ENCODE data around the gene BMF. TPM values are rescaled to one million over a fixed set of nuclear protein-coding genes. Genes with fewer than 3 reads are reported as not detected.

The BMF gene
- total and polyA plus RNA-seq, 4 donors, result 8.8 to 42.5 (median 11.1) TPM

DNA sequence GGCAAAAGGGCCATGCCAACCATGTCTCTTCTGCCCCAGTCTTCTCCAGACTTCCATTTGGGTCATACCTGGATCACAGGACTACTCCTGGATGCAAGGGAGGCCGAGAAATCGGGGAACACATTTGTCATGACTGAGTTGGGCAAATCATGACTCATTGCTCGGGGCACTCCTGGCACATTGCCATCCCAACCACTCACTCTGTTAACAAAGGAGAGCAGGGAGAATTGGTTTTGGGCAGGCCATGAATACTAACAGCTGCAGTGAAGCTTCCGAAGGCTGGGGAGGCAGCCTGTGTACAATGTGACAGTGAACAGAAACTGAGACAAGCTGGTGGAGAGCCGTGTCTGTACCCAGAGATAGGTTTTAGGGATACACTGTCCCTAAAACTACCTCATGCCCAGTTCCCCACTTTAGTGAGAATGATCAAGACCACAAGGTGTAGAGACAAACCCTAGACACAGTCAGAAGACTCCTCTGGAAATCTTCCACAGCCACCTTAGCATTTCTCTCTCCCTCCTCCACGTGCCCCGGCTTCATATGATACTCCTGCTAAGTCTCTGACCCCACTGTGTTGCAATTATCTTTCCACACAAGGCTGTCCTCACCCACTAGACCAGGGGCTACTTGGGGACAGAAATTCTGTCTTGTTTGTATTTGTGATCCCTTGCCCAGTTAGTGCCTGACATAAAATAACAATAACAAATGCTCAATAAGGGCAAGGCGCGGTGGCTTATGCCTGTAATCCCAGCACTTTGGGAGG lies 41.7 kb upstream of the BMF start:
- TF ChIP-seq, protein P1, sequence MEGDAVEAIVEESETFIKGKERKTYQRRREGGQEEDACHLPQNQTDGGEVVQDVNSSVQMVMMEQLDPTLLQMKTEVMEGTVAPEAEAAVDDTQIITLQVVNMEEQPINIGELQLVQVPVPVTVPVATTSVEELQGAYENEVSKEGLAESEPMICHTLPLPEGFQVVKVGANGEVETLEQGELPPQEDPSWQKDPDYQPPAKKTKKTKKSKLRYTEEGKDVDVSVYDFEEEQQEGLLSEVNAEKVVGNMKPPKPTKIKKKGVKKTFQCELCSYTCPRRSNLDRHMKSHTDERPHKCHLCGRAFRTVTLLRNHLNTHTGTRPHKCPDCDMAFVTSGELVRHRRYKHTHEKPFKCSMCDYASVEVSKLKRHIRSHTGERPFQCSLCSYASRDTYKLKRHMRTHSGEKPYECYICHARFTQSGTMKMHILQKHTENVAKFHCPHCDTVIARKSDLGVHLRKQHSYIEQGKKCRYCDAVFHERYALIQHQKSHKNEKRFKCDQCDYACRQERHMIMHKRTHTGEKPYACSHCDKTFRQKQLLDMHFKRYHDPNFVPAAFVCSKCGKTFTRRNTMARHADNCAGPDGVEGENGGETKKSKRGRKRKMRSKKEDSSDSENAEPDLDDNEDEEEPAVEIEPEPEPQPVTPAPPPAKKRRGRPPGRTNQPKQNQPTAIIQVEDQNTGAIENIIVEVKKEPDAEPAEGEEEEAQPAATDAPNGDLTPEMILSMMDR (IDR thresholded peaks at IDR 0.05; ENCODE audit: control extremely low read depth, extremely low read depth), result no peak
- Histone ChIP-seq H3K27ac (ENCODE audit: low read depth in 1 of 2, low read length in 1 of 2) (no peak overlapping the region), H3K9me3 (ENCODE audit: control insufficient read depth in 4 of 4, insufficient read depth in 3 of 4, low read length in 3 of 4) (no peaks in the 10 kb centered on the region), H3K36me3 (ENCODE audit: control insufficient read depth in 4 of 4, insufficient read depth in 4 of 4, low read length in 4 of 4) (no peaks in the 10 kb centered on the region), H3K4me1 (ENCODE audit: control insufficient read depth in 5 of 5, insufficient read depth in 5 of 5, low read length in 5 of 5) (peaks cover 0 to 1% (median 0%) of the 10 kb centered on the region in 5 donors), H3K27me3 (ENCODE audit: control insufficient read depth in 3 of 3, insufficient read depth in 3 of 3, low read length in 2 of 3) (no peaks in the 10 kb centered on the region), H3K4me3 (no peak overlapping the region), H3K9ac (ENCODE audit: insufficient read depth in 1 of 2, low read length in 2 of 2) (no peak overlapping the region)
- DNase-seq (peak in 2 of 3 donors; percentile 25 to 39), ATAC-seq (ENCODE audit: insufficient read depth, low FRiP score) (no peak)
- WGBS, 2 donors, result 40 to 55% methylated on average over 9 of the region's 9 CpGs

DNA sequence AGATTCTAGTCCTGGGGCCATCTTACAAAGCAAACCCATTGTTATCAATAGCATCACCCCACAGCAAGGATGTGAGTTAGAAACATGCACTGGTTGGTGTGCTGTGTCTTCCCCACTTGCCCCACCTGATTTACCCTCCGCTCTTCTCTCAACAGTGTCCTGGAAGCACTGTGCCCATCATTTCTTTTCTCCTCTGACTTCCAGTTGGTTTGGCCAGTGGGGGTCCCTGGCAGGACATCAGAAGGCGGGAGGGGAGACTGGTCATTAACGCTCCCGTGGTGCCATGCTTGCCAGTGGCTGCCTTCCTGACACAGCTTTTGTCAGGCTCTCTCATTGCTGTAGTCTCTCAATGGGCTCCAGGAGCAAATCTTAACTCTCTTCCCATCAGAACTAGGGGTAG lies 40.7 kb upstream of the BMF start:
- Histone ChIP-seq H3K9ac (ENCODE audit: insufficient read depth in 1 of 2, low read length in 2 of 2) (no peak overlapping the region), H3K27me3 (ENCODE audit: control insufficient read depth in 3 of 3, insufficient read depth in 3 of 3, low read length in 2 of 3) (no peaks in the 10 kb centered on the region), H3K9me3 (ENCODE audit: control insufficient read depth in 4 of 4, insufficient read depth in 3 of 4, low read length in 3 of 4) (no peaks in the 10 kb centered on the region), H3K4me3 (no peak overlapping the region), H3K27ac (ENCODE audit: low read depth in 1 of 2, low read length in 1 of 2) (no peak overlapping the region), H3K4me1 (ENCODE audit: control insufficient read depth in 5 of 5, insufficient read depth in 5 of 5, low read length in 5 of 5) (no peaks in the 10 kb centered on the region), H3K36me3 (ENCODE audit: control insufficient read depth in 4 of 4, insufficient read depth in 4 of 4, low read length in 4 of 4) (no peaks in the 10 kb centered on the region)
- ATAC-seq (ENCODE audit: insufficient read depth, low FRiP score) (no peak), DNase-seq (no peak)
- 94 to 95% methylated on average over 4 of the region's 4 CpGs for WGBS, 2 donors
- TF ChIP-seq, protein P1 (IDR thresholded peaks at IDR 0.05; ENCODE audit: control extremely low read depth, extremely low read depth), result no peak

DNA sequence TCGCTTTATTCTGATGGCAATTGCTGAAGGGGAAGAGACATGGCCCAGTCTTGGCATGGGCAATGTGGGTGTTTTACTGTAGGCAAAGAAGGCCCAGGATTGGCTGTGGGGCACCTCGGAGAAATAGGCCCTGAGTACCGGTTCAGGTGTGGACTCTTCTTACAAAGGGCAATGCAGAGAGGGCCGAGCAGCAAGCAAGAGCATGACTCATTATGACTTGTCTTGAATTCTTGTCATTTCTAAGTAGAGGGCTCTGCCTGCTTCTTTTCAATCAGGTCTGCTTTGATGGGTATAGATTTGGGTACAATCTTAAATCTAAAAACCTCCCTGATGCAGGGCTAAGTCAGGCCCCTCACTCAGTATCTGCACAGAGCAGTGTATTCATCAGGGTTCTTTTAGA lies 37.4 kb upstream of the BMF start:
- TF ChIP-seq, protein P1 (IDR thresholded peaks at IDR 0.05; ENCODE audit: control extremely low read depth, extremely low read depth), result no peak
- WGBS, 2 donors, result 89 to 96% methylated on average over 4 of the region's 4 CpGs
- no peak overlapping the region for H3K27ac ChIP-seq (ENCODE audit: low read depth in 1 of 2, low read length in 1 of 2)
- no peak overlapping the region for H3K4me3 ChIP-seq
- no peaks in the 10 kb centered on the region for H3K9me3 ChIP-seq (ENCODE audit: control insufficient read depth in 4 of 4, insufficient read depth in 3 of 4, low read length in 3 of 4)
- H3K27me3 ChIP-seq (ENCODE audit: control insufficient read depth in 3 of 3, insufficient read depth in 3 of 3, low read length in 2 of 3), result no peaks in the 10 kb centered on the region
- H3K4me1 ChIP-seq (ENCODE audit: control insufficient read depth in 5 of 5, insufficient read depth in 5 of 5, low read length in 5 of 5), result no peaks in the 10 kb centered on the region
- H3K36me3 ChIP-seq (ENCODE audit: control insufficient read depth in 4 of 4, insufficient read depth in 4 of 4, low read length in 4 of 4), result no peaks in the 10 kb centered on the region
- DNase-seq (no peak), ATAC-seq (ENCODE audit: insufficient read depth, low FRiP score) (no peak)
- no peak overlapping the region for H3K9ac ChIP-seq (ENCODE audit: insufficient read depth in 1 of 2, low read length in 2 of 2)
